ENCODE data around the gene ME3.

ME3 gene

DNA sequence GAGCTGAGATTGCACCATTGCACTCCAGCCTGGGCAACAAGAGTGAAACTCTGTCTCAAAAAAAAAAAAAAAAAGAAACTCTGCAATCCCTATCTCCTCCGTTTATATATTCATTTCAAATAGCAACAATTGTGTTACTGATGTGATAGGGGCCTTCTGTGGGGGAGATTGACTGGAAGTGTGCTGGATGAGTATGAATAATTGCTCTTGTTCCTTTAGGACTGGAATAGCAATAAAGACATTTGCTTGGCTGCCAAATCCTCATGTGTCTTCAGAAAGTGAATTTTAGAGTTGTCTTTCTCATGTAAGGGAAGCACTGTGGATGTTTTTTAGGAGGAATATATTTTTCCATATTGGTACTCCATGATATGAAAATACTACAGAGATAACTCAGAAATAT, 21.1 kb upstream of the ME3 start:
- DNase-seq (ENCODE audit: low read depth in 2 of 3, low spot score in 2 of 3), result no peak

GRCh38 chr11:86692746-86693145, 20.3 kb upstream of the ME3 start:
- DNase-seq (ENCODE audit: low read depth in 2 of 3, low spot score in 2 of 3), result no peak

GRCh38 chr11:86692317-86692716, 19.9 kb upstream of the ME3 start:
- DNase-seq (ENCODE audit: low read depth in 2 of 3, low spot score in 2 of 3), result no peak

- no peak for DNase-seq (ENCODE audit: low read depth in 2 of 3, low spot score in 2 of 3)
These were observed 16.2 kb upstream of the ME3 start for GRCh38 chr11:86688398-86689179.

DNA sequence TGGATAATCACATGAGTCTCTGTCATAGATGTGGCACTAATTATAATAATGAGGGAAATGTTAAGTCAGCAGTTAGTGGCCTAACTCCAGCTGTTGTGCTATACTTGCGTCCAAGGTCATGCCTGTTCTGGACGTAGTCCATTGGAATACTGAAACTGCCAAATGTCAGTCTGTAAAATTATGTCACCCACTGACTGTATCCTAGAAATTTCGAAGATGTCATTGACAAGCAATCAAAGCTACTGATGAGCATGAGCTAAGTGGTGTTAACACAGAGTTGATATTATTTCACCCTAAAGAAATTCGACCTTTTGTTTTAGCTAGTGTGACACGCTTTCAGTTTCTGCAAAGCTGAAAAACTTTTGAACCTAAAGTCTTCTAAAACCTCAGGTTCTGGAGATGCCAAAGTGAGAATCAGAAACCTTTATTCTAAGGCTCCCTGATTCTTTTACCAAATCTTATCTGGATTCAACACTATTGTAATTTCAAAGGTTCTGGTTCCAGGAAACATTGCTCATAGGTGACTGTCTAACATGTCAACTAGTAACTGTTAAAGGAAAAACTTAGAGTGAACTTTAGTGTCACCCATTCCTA, 14.9 kb upstream of the ME3 start:
- DNase-seq (ENCODE audit: low read depth in 2 of 3, low spot score in 2 of 3), result no peak

DNA sequence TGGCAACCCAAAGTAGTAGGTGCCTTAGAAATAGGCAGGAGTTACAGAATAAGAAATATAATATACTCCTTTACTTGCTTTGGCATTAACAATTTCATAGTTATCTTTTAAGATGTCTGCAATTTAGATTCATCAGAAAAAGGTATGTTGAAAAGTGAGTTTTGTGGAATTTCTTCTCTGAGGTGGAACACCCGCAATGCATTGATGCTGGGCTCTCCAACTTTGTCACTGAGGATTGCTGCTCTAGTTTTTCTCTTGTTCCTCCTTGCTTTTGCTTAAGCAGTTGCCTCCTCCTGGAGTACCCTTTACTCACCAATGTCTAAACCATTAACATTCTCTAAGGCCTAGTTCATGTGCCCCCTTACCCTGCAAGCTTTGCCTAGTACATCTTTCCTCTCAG, 14.1 kb upstream of the ME3 start:
- no peak for DNase-seq (ENCODE audit: low read depth in 2 of 3, low spot score in 2 of 3)

- DNase-seq (ENCODE audit: low read depth in 2 of 3, low spot score in 2 of 3), result no peak
These were observed 9.0 kb upstream of the ME3 start for GRCh38 chr11:86681483-86681756.

- DNase-seq (ENCODE audit: low read depth in 2 of 3, low spot score in 2 of 3), result no peak
These were observed 8.5 kb upstream of the ME3 start for GRCh38 chr11:86680716-86681482.

DNA sequence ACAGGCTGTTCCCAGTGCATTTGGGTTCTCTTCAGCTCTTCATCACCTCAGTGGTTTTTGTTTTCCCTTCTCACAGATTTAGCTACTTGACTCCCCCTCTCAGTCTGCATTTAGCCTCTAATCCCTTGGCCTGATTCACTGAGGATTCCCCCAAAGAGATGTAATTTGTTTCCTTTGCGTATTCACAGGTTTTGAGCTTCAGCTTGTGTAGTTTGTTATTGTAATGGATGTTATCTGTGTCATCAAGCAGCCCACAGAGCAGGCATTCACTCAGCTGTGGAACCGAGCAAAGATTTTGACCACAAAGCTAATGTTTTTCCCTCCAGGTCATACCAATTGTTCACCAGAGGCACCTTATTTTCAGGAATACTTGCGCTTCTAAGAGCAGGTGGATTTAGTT, 6.4 kb upstream of the ME3 start:
- DNase-seq (ENCODE audit: low read depth in 2 of 3, low spot score in 2 of 3), result no peak

DNA sequence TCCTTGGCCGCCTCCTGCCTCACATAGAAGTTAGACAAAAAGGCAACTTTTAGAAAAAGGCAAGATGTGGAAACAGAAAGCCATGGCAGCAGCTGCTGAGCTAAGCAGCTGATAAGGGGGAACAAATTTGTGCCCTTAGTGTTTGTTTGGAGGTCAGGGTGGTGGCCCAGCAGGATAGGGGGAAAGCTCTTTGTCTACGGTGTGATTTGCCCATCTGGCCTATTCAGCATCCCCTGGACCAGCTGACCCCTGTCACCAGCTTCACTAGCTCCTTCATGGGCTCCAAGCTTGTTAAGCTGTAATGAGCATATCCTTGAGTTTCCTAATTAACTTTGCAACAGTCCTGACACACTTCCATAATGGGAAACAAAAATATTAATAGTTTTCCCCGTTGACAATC, 5.9 kb upstream of the ME3 start:
- DNase-seq (ENCODE audit: low read depth in 2 of 3, low spot score in 2 of 3), result no peak

DNA sequence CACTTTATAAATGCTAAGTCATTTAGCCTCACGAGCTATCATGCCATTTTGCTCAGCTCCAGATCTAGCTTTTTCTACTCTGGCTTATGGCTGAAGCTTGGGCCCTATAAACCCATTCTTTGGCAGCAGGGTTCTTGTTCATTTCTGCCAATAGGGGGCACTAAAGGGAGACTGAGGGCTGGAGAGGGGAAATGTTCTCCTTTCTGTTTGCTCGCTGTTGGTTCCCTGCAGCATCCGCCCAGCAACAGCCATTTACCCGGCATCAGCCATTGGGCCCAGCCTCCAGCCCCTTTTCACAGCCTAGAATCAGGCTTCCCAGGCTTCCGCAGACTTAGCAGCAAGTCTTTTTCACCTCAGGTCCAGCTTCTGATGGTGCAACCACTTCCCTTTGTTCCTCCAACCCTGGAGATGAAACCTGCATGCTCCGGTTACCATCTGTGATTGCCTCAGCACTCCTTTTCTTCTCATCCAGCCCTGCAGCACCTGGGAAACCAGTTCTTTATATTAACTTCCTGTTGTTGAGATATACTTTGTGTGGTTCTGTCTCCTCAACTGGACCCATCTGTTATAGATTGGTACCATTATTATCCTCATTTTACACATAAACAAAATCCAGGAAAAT, 4.2 kb upstream of the ME3 start:
- no peak for DNase-seq (ENCODE audit: low read depth in 2 of 3, low spot score in 2 of 3)

- DNase-seq (ENCODE audit: low read depth in 2 of 3, low spot score in 2 of 3), result no peak
These were observed 3.6 kb upstream of the ME3 start for GRCh38 chr11:86676010-86676409.

DNA sequence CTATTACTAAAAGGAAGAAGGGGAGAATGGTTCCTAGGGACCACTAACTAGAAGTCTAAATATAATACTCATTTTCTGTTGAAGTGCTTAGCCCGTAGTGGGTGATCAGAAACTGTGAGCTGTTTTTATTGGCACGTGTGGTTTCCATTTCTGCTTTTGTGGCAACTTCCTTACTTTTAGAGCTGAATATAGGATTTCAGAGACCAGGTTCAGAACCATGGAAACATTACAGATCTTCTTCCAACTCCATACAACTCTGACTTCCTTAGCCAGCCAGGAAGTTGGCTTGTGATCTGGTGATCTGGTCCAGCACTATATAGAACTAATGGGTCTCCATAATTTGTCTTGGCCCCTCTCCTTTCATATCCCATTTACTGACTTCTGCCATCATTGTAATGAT, 2.6 kb upstream of the ME3 start:
- DNase-seq (ENCODE audit: low read depth in 2 of 3, low spot score in 2 of 3), result no peak

DNA sequence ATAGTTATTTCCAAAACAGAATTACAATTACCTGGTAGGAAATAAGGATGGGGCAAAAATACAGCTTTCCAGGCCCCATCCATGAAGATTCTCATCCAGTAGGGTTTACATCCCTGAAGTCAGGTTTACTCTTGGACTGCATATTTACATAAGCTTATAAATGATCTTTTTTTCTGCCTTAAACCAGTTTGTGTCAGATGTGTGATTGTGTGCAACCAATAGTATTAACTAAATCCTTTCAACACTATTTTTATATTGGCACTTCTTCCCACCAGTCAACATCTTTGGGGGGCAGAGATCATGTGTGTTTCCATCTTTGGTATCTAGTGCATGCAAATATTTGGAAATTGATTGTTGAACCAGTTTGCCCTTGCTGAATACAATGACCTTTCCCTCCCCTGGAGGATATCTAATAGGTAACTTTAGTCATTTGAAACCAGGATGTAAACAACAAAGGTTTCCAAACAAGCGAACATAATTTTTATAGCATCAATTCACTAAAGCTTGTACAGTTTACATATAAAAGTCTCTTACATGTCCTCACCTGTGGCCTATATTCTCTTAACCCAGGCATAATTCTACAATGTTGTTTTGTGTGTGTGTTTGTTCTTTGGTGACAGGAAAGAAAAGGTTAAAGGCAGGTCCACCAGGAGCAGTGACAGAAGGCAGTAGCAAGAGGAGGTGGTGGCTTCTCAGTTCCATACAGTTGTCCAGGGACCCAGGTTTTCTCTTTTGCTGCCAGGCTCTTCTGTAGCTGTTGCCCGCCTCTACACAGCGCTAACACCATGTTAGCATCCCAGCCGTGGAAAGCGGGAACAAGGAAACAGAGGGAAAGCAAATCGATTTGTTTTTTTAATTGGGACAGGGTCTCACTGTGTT, 1.7 kb upstream of the ME3 start:
- DNase-seq (ENCODE audit: low read depth in 2 of 3, low spot score in 2 of 3), result no peak

DNA sequence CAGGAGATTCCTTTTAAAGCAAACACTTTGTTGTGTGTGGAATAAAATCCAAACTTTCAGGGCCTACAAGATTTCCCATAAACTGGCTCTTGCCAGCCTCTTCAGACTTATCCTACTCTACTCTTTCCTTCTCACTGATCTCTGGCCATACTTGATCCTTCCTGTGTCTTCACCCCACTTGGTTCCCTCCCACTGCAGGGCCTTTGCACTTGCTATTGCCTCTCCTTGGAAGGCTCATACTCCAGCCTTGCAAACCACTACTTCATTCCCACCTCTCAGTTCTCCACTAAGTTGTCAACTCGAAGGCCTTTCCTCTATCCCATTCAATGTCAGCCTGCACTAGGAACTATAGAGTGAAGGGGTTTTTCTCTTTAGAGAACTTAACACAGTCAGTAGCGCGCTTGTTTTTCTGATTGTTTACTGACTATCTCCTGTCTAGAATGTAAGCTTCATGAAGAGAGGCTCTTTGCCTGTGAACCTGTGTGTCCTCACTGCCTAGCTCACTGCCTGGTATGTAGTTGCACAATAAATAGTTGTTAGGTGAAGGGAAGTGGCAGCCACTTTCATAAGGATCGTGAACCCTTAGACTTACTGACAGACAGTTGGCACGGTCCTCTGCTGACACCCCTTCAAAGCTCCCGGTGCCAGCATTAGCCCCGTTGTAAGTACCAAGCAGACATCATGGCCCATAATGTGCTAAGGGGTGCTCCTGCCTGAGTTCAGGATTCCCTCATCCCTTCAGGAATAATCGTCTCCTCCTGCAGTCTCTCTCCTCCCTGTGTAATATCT, 833 bp upstream of the ME3 start:
- no peak for DNase-seq (ENCODE audit: low read depth in 2 of 3, low spot score in 2 of 3)

GRCh38 chr11:86671531-86672006, 847 bp downstream of the ME3 start:
- no peak for DNase-seq (ENCODE audit: low read depth in 2 of 3, low spot score in 2 of 3)

- DNase-seq (ENCODE audit: low read depth in 2 of 3, low spot score in 2 of 3), result no peak
These were observed 1.5 kb downstream of the ME3 start for GRCh38 chr11:86670911-86671310.

DNA sequence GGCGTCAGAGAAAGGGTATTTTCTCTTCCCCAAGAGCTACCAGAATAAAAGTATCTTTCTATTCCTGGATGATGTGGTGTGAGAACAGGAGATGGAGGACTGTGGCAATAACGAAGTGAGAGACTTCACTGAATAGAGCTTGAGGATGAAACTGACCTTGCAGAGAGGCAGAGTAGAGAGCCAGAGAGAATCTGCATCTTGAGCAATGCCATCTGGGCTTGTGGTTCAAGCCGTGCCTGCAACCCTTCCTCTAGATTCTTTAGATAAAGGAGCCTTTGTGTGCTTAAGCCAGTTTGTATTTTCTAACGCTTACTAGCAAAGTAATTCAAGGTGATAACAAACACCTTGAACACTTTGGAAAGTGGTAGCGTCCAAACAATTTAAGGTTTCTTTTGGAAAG, 2.2 kb downstream of the ME3 start:
- DNase-seq (ENCODE audit: low read depth in 2 of 3, low spot score in 2 of 3), result no peak

DNA sequence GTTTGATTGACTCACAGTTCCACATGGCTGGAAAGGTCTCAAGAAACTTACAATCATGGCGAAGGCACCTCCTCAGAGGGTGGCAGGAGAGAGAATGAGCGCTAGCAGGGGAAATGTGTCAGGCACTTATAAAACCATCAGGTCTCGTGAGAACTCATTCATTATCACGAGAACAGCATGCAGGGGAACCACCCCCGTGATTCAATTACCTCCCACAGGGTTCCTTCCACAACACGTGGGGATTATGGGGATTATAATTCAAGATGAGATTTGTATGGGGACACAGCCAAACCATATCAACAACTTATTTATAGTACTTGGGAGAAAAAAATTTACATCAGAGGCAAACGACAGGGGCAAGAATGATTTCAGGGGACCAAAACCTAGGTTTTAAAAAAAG, 3.0 kb downstream of the ME3 start:
- no peak for DNase-seq (ENCODE audit: low read depth in 2 of 3, low spot score in 2 of 3)

DNA sequence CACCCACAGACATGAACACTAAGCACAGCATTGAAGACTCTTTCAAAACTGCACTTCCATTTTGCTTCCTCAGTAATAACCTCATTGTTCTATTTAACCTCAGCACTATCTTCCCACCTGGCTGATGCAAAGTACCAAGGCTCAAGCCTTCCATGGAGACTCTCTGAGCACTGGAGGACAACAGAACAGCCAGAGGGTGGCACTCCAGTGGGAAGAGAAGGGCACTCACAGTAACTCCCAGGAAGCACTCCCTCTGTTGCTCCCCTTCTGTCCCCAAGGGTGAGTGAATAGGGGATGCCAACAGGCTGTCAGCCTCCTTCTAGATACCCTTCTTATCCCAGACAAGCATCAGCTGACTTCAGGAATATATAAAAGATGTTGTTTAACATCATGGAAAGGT, 3.5 kb downstream of the ME3 start:
- DNase-seq (ENCODE audit: low read depth in 2 of 3, low spot score in 2 of 3), result no peak

All from activated CD8-positive, alpha-beta memory T cell treated with anti-CD3 and anti-CD28 coated beads for 48 hours (primary cell).